Measurements from ENCODE around the gene TBC1D22A.
"Not testable (repeated sequence)": the region's sequence is repeated elsewhere in the genome, so short reads cannot be mapped to it uniquely, and the experiment has no call there.

Gene TBC1D22A

DNA sequence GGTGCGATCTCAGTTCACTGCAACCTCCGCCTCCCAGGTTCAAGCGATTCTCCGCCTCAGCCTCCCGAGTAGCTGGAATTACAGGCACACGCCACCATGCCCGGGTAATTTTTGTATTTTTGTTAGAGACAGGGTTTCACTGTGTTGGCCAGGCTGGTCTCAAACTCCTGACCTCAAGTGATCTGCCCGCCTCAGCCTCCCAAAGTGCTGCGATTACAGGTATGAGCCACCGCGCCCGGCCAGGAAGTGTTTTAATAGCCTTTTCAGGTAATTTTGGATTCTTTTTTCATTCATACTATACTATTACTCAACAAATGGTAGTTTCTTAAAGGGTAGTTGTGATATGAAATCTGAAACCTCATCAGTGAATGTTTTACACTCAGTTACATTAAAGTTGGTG, 216.2 kb downstream of the TBC1D22A start:
- DNase-seq: not testable (repeated sequence)

DNA sequence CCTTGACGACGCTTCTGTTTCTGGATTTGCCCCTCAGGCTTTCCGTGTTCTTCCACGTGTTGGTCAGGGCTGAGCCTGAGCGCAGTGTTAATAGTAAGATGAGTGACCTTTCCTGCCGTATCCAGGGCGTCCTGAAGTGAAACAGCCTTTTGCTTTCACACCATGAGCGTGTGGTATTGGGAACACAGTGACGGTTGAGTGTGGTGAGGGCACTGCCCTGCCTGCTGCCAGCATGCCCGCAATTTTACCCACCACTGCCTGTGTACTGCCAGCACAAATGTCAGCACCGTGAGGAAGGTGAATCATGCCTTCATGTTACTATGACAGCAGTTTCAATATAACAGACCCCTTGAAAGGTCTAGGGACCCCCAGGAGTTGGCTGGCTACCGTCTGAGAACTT, 217.1 kb downstream of the TBC1D22A start:
- no peak for DNase-seq

DNA sequence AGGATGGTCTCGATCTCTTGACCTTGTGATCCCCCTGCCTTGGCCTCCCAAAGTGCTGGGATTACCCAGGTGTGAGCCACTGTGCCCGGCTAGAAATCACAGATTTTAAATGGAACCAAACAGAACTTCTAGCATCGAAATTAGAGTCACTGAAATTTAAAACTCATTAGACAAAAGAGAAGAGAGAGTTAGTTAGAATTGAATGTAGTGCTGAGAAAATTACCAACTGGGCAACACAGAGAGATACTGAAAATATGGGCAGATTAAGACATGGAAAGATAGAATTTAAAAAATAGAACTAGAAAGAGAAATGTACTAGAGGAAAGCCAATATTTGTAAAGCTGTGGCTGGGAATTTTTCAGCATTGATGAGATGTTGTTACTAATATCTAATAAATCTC, 217.9 kb downstream of the TBC1D22A start:
- DNase-seq: no peak

DNA sequence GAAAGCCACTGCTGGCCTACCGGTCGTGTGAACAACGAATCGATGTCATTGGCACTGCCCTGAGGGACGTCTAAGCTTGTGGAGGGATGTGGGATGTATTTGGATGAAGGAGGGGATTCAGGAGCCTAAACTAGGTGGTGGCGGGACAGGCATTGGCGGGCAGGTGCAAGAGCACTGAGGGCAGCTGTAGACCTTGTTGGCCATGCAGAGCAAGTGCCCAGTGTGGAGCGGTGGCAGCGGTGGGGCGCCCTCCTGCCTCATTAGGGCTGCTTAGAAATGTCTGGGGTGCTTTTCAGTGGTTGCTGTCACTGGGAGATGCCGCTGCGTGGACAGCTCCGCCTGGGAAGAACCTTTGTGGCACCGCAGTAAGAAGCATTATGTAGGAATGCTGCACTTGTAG, 220.2 kb downstream of the TBC1D22A start:
- DNase-seq: no peak

DNA sequence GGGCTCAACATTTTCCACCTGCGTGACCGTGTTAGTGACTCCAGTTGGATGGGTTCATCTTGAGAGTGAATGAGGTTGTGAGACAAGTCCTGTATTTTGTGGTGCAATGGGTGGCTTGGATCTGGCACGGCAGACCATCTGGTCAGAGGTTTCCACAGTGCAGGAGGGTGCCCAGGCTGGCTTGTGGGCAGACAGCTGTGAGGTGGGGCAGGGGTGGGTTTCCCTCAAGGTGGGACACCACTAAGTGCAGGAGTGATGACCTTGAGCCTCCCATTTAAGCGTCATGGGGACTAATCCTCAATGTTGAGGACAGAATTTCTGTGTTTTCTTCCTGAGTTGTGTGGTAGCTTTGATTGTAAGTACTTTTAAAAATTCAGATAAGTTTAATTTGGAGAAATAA, 220.6 kb downstream of the TBC1D22A start:
- DNase-seq: no peak

DNA sequence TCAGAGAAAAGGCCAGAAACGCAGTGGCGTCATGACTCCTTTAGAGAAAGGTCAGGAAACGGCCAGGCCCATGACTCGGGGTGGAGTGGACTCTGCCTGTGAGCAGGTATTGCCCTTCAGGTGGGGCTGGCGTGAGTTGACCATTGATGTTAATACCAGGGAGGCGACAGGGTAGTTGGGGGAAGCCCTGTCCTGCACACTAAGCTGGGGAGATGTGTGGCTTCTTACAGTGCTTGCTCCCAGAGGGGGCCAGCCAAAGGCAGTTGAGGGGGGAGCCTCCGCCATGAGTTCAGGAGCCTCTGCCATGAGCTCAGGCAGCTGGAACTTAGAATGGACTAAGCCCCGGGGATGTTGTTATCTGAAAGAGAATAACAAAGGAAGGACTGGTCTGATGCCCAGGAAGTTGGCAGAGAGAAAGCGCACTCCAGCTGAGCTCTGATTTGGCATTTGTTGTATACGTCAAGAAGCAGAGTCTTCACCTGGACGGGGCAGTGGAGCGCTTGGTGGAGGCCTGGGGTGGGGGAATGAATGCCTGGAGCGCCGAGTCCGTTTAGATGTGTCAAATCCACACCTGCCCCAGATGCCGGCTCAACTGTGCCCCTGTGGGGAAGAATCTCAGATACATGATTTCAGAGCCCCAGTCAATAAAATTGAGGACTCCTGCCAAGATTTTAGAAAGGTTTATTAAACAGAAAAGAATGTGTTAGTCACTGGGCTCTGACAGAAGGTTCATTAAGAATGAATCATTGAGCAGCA, 222.5 kb downstream of the TBC1D22A start:
- no peak for DNase-seq

DNA sequence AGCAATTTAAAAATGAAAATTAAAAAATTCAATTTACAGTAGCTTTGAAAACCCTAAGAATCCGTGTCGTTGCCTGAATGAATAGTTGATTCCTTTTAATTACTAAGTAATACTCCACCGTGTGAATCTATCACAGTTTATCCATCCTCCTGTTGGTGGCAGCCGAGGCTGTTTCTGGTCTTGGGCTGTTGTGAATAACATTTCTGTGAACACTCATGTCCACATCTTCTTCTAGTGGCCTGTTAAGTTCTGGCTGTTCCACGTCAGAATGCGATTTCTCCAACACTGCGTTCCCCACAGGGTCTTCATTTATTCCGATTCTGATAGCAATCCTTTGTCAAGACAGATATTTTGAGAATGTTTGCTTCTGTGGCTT, 223.0 kb downstream of the TBC1D22A start:
- DNase-seq: no peak

DNA sequence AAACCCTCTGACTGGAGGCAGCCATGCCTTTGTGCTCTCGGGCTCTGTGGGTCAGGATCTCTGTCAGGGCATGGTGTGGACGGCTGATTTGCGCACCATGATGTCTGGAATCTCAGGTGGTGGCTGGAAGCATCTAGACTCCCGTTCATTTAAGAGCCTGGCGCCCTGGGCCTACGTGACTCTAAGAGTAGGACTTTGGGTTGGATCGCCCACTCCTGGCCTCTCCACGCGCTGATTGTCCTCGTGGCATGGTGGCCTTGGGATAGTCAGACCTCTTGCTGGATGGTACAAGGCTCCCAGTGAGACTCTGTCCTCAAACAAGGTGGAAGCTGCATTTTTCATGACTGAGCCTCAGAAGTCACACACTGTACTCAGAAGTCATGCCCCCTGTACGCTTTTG, 224.3 kb downstream of the TBC1D22A start:
- no peak for DNase-seq

DNA sequence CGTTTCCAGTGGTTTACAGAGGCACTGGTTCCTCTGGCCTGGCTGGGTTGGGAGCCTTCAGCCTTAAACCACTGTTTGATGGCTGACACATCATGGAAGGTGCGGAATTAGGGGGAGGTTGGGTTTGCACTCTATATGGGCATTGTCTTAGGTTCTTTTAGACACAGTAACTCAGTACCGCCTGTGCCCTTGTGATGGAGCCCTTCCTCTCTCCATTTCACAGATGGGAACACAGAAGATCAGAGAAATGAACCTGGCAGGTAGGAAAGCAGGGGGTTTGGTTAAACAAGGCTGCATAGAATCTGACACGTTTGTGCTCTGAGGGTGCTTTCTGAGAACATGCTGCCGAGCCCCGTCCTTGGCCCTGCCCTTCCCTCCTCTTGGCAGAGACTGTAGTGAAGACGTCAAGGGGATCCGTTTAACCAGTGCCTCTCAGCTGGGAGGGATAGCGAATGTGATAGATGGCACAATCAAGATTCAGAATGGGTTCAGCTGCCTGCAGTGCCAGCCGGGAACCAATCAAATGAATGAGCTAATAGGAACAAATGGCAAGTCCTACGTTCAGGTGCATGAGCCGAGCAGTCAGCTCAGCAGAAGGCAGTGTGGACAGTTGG, 228.6 kb downstream of the TBC1D22A start:
- DNase-seq: no peak

DNA sequence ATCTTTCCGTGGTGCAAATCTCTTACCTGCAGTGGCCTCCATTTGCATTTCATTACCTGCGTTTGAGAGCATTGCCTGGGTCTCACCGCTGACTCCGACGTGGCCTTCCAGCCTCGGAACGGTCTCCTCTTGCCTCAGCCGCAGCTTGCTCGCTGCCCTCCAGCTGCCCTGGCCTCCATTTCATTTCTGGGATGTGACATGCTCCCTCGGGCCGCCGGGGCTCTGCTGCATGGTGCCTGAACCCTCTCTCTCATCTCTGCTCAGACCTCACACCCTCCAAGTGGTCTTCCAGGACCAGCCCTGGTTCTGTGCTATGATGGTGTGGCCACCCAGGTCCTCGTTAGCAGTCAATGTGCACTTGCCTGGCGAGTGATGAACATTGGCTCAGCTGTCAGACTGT, 229.2 kb downstream of the TBC1D22A start:
- no peak for DNase-seq

DNA sequence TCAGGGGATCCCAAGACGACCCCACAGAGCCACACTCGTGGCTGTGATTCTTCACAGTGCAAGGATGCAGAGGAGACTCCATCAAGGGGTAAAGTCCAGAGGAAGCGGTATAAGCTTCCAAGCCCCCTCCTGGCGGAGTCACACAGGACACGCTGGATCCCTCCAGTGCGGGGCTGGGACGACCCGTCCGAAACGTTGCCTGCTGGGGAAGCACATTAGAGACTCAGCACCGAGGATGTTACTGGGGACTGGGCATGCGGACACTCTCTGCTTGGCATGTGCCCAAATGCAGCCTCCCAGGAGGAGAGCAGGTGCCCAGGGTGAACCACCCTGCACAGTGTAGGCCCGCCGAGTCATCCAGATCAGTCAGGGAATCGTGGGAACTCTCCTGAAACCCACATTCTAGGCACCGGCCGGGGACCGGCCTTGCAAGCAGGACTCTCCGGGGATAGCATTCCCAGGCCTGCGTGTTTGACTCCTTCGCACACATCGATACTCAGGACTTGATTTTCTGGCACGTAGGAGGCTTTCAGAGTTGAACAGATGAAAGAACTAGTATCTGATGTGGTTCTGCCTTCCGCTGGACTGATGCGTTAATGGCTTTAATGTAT, 229.8 kb downstream of the TBC1D22A start:
- no peak for DNase-seq

DNA sequence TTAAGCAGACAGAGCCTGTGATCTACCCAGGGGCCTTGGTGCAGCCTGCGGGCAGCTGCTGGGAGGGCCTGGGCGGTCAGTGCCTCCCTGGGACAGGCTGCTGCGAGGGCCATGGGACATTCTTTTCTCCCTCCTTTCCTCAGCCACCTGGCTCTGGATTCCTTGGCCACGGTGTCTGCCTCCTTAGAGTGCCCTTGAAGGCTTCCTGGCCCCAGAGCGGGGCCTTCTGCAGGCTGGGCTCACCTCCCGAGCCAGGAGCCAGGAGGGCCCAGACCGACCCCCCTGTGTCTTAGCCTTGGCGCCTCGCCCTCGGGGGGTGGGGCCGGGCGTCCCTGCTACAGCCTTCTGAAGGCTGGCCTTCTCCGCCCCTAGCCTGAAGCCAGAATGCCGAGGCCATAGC, 231.2 kb downstream of the TBC1D22A start:
- no peak for DNase-seq

DNA sequence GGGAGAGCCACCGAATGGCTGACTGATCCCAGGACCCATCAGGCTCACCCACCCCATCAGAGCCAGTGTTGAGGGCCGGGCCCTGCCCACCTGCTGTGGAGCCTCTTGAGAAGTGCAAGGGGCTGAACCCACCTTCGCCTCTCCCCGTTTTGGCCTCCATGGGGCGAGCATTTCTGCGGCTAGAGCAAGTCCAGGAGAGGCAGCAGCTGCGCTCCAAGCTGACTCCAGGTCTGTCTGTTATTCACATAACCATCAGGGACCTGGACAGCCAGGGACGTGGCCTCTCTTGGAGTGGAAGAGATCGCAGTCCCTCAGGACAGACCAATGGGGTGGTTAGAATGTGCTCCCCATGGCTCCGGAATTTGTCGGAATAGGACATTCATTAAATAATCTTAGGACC, 231.8 kb downstream of the TBC1D22A start:
- DNase-seq: no peak

DNA sequence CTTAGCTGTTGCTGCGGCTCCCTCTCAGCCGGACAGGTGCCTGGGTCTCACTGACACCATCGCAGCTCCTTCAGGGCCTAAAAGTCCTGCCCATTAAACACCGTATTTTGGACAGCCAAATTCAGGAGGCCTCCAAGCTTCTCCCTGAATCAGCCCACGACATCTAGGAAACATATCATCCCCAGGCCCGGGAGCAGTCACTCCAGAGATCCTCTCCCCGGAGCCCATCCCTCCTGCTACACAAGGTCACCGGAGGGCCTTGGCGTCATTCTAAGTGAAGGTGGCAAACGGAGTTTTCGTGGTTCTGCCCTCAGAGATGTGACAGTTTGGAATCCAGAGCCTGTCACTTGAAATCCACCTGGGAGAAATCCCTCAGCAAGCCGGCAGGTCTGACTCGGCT, 232.5 kb downstream of the TBC1D22A start:
- DNase-seq: no peak

DNA sequence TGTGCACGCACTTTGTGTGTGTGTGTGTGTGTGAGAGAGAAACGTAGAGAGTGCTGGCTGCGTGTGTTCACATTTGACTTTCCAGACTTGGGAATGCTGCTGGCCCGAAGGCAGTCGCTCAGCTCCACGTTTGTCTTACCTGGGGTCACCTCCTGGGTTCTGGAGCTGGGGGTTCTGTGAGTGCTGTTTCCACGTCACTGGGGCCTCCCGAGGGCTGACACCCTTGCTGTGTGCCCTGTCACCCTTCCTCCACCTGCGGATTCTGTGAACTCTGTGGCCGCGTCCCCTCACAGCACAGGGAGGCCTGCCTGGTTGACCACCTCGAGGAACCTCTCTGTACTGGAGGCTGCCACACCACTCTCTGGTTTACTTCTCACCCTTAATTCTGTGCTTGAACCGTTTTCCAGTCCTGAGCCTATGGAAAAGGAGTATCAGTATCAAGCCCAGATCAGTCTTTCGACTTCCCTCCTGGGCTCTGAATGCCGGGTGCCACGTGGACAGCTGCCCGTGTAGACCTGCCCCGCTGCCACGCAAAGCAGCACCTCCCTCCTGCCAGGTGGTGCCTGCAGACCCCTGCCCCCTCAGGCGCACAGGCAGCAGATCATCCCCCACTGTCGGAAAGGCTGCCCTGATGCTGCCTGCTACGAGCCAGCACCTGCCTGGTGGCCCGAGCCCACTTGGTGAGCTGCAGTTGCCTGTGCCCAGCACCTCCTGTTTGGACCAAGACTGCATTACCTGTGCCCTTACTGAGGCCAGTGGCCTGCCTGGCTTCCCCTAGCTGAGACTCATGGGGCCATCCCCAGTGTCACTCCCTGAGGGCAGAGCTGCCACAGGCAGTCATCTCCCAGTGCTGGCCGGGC, 233.3 kb downstream of the TBC1D22A start:
- DNase-seq: no peak

DNA sequence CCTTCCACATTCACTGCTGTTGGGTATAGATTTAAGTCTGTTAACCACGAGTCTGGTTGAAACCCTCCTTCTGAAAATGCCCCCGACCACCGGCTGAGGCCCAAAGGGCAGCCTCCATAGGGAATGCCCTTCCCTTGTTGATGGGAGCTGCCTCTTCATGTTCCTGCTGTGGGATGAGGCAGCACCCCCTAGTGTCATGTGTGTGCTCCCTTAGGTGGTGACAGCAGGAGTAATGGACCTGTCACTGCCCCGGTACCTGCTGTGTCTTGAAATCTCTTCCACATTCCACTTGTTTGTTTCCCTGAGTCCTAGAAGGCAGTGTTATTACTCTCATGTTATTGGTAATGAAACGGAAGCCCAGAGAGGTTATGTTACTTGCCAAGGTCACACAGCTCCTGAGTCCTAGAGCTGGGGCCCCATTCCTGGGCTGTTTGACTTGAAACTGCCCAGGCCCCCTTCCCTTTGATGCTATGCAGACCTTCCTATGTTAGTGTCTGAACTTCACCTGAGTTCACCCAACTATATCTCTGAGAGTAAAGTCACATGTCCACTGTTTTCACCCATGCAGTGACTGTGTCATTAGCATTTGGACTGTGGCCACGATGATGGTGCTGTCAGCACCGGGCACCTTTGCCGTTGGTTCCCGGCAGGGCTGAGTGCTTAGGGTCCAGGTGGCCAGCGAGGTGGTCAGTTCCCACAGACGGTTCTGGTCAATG, 234.3 kb downstream of the TBC1D22A start:
- DNase-seq: no peak

DNA sequence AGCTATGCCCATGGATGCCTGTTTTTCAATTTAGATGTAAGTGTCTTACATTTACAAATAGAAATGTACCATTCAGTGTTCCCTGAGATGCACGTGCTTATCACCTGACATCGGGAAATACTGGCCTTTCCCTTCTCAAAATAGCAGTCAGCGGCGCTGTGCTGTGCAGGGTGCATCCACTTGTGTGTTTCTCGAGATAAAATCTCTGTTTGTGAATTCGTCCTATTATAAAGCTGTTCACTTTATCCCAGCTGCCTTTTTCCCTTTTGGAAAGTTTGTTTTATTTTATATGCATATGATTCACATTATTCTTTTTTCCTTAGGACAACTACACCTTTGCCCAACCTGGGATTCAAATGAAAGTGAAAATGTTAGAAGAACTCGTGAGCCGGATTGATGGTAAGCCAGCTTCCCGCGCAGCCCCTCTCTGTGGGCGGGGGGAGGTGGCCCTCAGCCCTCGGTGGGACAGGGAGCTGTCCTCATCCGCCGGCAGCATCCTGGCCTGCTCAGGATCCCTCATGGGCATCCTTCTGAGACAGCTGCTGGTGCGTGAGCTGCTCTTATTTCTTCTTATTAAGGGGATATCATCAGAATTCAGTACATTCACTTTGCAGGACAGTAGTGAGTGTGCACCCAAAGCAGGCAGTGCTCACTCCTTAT, 235.0 kb downstream of the TBC1D22A start:
- no peak for DNase-seq

DNA sequence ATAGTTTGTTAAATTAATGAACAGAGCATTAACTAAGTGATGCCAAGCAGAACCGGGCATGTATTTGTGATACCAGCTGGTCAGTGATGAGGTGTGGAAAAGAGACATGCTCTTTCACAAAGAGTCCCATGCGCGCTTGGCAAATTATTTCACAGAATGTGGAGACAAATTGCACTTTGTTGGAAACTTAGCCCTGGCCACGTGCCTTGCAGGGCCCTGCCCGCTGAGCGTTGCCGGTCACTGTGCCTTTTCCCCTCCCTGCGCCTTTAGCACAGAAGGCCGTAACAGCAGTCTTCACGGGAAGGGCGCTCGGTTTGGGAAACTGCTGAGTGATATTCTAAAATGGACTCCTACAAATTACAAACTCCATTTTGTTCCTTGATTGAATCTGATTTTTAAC, 235.9 kb downstream of the TBC1D22A start:
- no peak for DNase-seq

DNA sequence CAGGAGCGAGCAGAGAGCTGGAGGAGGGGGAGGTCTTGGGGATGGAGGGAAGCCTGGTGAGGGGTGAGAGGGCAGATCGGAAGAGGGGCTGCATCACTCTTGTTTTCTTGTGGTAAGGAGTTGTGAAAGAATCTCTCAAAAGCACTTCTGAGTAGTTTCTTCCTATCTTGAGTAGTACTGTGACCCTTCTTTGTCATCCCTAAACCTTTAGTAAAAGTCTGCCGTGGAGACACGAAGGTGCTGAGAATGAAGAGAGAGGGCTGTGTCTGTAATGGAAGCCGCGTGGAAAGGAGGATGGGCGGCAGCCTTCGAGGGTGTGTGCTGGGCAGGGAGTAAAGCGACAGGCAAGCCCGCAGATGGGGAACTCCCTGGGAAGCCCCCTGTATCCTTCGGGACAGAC, 237.8 kb downstream of the TBC1D22A start:
- DNase-seq: no peak

DNA sequence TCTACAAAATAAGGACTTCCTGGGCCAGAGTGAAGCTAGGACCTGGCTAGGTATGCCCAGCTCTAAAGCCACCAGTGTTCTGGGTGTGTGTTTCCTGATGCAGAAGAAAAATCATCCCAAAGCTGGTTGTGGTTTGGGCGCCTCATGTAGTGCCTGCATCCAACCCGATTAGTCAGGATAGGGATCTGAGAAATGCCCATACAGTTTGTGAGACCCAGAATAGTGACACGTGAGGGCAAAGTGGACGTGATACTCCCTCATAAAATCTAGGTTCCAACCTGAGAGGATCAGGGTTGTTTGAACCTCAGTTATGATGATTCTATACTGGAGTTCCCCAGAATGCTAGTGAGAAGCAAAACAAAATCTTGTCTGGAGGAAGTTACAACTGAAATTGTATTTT, 238.4 kb downstream of the TBC1D22A start:
- no peak for DNase-seq

DNA sequence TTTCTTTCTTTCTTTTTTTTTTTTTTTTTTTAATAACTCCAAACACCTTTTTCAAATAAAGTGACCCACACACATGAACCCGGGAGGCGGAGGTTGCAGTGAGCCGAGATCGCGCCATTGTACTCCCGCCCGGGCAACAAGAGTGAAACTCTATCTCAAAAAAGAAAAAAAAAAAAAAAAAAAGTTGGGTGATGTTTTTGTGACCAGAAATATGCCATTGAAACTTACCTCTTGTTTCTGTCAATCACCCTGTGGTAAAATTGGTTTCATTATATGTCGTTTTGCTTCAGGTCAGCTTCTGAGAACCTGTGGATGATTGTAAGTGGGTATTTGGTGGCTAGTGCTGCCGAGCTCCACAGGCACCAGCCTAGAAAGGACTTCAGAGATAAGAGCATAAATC, 238.8 kb downstream of the TBC1D22A start:
- no peak for DNase-seq

DNA sequence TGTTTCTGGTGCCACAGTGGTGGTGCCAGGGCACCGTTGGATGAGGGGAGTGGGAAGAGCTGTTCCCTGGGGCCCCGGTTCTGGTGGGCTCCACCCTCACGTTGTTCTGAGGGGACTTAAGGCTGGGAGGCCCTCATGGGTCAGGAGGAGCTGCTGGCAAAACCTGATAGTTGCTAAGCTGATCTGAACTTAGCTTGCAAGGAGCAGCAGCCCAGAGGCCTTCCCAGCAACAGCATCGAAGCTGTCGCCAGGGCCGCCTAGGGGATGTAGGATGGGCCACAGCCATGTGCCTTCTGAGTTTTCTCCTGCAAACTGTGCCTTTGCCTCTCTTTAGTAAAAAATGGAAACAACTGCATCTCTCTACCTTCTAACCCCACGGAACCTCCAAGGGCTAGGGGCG, 240.2 kb downstream of the TBC1D22A start:
- DNase-seq: no peak
